ENCODE results near the gene LGALS9. TPM values are rescaled to one million over a fixed set of nuclear protein-coding genes. Genes with fewer than 3 reads are reported as not detected.

Gene LGALS9
- total and polyA plus RNA-seq, 2 experiments from 2014 or later: 0.48 to 0.73 TPM

- TF ChIP-seq ETS1 (IDR thresholded peaks at IDR 0.05) (no peak), REST (IDR thresholded peaks at IDR 0.05; ENCODE audit: unreplicated experiment) (no peak), NANOG (IDR thresholded peaks at IDR 0.05; ENCODE audit: borderline replicate concordance) (no peak), STAT1 (IDR thresholded peaks at IDR 0.05; ENCODE audit: unreplicated experiment) (no peak), ZNF114 (CRISPR knock-in tag; IDR thresholded peaks at IDR 0.05) (no peak), EZH2 (IDR thresholded peaks at IDR 0.05; ENCODE audit: low read depth, unreplicated experiment) (no peak), EZH2phosphoT487 (IDR thresholded peaks at IDR 0.05; ENCODE audit: unreplicated experiment) (no peak), JUNB (IDR thresholded peaks at IDR 0.05; ENCODE audit: unreplicated experiment) (no peak), CTCF (conservative IDR thresholded peaks at IDR 0.05; ENCODE audit: low read depth in 2 of 2) (no peak), POLR2AphosphoS5 (IDR thresholded peaks at IDR 0.05; ENCODE audit: low read depth) (no peak)
Measured at GRCh38 chr17:27664606-27664965, 33.6 kb downstream of the LGALS9 start (continued).

GRCh38 chr17:27665549-27665948 is 34.6 kb downstream of the LGALS9 start:
- no peaks in the 10 kb centered on the region for H3K36me3 ChIP-seq (ENCODE audit: insufficient read depth)
- H3K4me1 ChIP-seq (ENCODE audit: insufficient read depth): no peaks in the 10 kb centered on the region
- H3K27me3 ChIP-seq (ENCODE audit: insufficient read depth): no peaks in the 10 kb centered on the region
- ATAC-seq (no peak), DNase-seq (ENCODE audit: low spot score) (no peak)
- no peaks in the 10 kb centered on the region for H3K9me2 ChIP-seq (ENCODE audit: insufficient read depth)
- Mint-ChIP-seq H3K36me3 (ENCODE audit: low read depth) (no peaks in the 10 kb centered on the region; the same call in 2 of the 3 replicates), H3K9me3 (peaks cover 3% of the 10 kb centered on the region; the same call in 1 of the 3 replicates), H3K4me3 (no peak overlapping the region), H3K27me3 (ENCODE audit: insufficient read depth, low read depth, poor library complexity) (peaks cover 9% of the 10 kb centered on the region), H3K4me1 (no peaks in the 10 kb centered on the region), H3K27ac (no peak overlapping the region)
- H3K27ac ChIP-seq (ENCODE audit: low read depth): no peak overlapping the region
- H2AFZ ChIP-seq: no peak overlapping the region
- no peak overlapping the region for H3K4me3 ChIP-seq
- no peaks in the 10 kb centered on the region for H3F3A ChIP-seq (replicated peaks; ENCODE audit: low read depth)
- H3K79me2 ChIP-seq (replicated peaks; ENCODE audit: insufficient read depth): no peaks in the 10 kb centered on the region
- no peaks in the 10 kb centered on the region for H4K20me1 ChIP-seq (replicated peaks; ENCODE audit: insufficient read depth)
- H3K4me2 ChIP-seq: no peak overlapping the region
- TF ChIP-seq REST (IDR thresholded peaks at IDR 0.05; ENCODE audit: unreplicated experiment): no peak
- no peak for TF ChIP-seq NANOG (IDR thresholded peaks at IDR 0.05; ENCODE audit: borderline replicate concordance)
- TF ChIP-seq ZNF331 (CRISPR knock-in tag; IDR thresholded peaks at IDR 0.05; ENCODE audit: low read depth): no peak
- no peak for TF ChIP-seq JUNB (IDR thresholded peaks at IDR 0.05; ENCODE audit: unreplicated experiment)
- TF ChIP-seq CREB1 (CRISPR knock-in tag; IDR thresholded peaks at IDR 0.05; ENCODE audit: low read depth): no peak
- TF ChIP-seq POLR2AphosphoS5 (IDR thresholded peaks at IDR 0.05; ENCODE audit: low read depth): no peak
- TF ChIP-seq CTCF (conservative IDR thresholded peaks at IDR 0.05; ENCODE audit: low read depth in 2 of 2): no peak
- TF ChIP-seq STAT1 (IDR thresholded peaks at IDR 0.05; ENCODE audit: unreplicated experiment): no peak
